GM06990 (cell line): ENCODE measurements around the gene PIK3CA.

Experiments used
- DNase-seq: peaks from one replicate; pipeline ENCODE4 v3.0.0-alpha.2; 2011; ENCODE audit not compliant: insufficient read length; ENCODE audit errors: extremely low read depth
- H3K27me3 ChIP-seq: replicated peaks from 2 replicates; pipeline ENCODE4 v1.6.0; 2011; ENCODE audit warnings: low read length; ENCODE audit not compliant: control insufficient read depth, insufficient read depth
- H3K36me3 ChIP-seq: 2 replicates; pipeline ENCODE4 v1.5.1; 2011; ENCODE audit warnings: low read length; ENCODE audit not compliant: control insufficient read depth, insufficient read depth
- H3K4me3 ChIP-seq: replicated peaks from 2 replicates; pipeline ENCODE4 v1.5.1; 2011; ENCODE audit warnings: low read depth, mild to moderate bottlenecking, control low read depth, low read length
- TF ChIP-seq, protein P1 (sequence below): IDR thresholded peaks from 2 replicates; pipeline ENCODE4 v1.5.1; 2011; ENCODE audit warnings: low read length, control low read depth, mild to moderate bottlenecking, inconsistent platforms; ENCODE audit not compliant: insufficient read depth, poor library complexity, severe bottlenecking

Gene PIK3CA

DNA sequence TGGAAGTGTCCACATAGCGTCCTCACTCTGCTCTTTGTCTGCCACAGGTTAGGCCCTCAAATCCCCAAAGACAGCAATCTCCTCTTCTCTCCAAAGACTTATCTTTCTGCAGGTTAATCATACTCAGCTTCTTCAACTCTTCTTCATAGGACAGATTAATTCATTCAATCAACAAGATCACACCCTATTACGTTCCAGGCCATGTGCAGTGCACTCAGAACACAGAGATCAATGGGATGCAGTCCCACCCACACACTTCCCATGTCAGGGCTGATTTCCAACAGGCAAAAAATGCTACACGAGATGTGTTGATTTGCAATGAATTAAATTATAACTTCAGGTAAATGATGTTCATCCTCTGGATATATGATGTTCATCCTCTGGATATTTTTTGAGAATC lies 141.1 kb downstream of the PIK3CA start:
- H3K27me3 ChIP-seq, result no peaks in the 10 kb centered on the region
- TF ChIP-seq, protein P1, sequence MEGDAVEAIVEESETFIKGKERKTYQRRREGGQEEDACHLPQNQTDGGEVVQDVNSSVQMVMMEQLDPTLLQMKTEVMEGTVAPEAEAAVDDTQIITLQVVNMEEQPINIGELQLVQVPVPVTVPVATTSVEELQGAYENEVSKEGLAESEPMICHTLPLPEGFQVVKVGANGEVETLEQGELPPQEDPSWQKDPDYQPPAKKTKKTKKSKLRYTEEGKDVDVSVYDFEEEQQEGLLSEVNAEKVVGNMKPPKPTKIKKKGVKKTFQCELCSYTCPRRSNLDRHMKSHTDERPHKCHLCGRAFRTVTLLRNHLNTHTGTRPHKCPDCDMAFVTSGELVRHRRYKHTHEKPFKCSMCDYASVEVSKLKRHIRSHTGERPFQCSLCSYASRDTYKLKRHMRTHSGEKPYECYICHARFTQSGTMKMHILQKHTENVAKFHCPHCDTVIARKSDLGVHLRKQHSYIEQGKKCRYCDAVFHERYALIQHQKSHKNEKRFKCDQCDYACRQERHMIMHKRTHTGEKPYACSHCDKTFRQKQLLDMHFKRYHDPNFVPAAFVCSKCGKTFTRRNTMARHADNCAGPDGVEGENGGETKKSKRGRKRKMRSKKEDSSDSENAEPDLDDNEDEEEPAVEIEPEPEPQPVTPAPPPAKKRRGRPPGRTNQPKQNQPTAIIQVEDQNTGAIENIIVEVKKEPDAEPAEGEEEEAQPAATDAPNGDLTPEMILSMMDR, result no peak
- no peaks in the 10 kb centered on the region for H3K36me3 ChIP-seq
- no peak for DNase-seq
- H3K4me3 ChIP-seq, result no peak overlapping the region
